GM21526 (cell line): Measurements from ENCODE around the gene ATP5PD.

Experiments used
- ATAC-seq: cut with Tn5 transposase; IDR thresholded peaks from one replicate; pipeline ENCODE4 v1.9.1; 2021; ENCODE audit warnings: moderate library complexity; ENCODE audit not compliant: unreplicated experiment, low FRiP score

ATP5PD gene

DNA sequence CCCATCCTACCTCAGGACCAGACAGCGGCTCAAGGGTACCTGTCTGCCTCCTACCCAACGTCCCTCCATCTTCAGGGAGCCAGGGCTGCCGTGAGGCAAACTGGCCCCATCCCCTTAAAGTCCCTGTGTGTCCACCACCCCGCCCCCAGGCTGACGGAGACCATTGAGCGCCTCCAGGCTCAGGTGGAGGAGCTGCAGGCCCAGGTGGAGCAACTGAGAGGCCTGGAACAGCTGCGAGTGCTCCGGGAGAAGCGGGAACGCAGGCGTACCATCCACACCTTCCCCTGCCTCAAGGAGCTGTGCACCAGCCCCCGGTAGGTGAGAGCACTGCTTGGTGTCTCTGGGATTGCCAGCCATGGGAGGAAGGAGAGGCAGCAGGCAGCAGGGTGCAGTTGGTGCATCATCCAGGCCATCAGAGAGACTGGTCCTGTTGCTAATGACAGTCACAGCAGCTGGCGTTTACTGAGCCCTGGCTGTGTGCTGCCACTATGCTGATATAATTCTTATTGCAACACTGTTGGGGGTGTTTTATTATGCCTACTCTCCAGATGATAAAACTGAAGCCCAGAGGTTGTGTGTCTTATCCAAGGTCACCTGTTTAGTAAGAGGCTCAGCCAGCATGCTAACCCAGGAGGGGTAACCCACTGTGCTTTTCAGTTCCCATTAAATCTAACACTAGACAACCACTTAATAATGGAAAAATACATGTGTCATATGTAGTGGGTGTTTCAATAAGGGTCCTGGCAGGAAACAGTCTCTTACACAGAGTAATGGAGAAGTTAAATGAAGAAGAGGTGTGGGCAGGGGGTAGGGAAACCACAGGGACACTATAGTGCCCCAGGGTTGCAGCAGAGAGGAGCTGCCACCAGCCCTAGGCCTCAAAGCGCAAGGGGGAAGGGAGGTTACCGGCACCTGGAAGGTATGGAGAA, 44.6 kb downstream of the ATP5PD start:
- ATAC-seq: no peak

DNA sequence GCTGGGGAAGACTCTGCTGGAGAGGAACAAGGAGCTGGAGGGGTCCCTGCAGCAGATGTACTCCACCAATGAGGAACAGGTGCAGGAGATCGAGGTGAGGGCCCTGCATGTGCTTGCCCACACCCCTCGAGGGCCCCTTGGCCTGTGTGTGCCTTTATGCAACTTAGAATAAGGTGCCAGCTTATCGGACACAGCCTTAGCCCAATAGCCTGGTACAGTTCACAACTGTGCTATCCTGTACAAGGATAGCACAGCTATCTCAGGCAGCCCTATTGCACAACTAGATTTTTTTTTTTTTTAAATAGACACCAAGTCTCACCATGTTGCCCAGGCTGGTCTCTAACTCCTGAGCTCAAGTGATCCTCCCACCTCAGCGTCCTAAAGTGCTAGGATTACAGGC, 47.2 kb downstream of the ATP5PD start:
- ATAC-seq: no peak

DNA sequence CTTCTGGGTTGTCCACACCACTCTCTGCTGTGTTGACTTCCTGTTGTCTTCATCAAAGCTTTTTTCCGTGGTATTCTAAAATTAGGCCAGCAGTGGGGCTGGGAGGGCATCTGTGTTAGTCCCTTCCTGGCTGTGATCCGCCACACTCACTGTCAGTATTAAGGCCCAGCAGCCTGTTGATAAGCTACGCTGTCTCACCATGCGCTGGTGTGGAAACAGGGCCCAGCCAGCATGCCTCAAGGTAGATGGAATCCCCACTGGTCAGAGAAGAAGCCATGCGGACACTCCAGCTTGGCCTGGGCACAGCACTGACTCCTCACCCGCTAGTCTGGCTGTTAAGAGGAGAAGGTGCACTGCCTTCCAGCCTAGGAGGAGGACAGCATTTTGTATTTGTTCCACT, 48.0 kb downstream of the ATP5PD start:
- no peak for ATAC-seq

DNA sequence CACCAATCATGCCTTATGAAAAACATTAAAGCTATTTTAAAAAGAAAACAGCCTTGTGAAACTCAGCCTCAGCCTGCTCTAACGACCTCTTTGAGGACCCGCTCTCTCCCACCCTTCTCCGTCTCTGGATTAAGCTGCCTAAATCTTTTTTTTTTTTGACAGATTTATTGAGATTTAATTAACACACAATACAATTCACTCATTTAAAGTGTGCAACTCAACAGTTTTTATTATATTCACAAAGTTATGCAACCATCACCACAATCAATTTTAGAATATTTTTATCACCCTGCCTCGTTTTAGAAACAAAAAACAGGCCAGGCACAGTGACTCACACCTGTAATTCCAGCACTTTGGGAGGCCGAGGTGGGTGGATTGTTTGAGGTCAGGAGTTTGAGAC, 50.9 kb downstream of the ATP5PD start:
- ATAC-seq: no peak

DNA sequence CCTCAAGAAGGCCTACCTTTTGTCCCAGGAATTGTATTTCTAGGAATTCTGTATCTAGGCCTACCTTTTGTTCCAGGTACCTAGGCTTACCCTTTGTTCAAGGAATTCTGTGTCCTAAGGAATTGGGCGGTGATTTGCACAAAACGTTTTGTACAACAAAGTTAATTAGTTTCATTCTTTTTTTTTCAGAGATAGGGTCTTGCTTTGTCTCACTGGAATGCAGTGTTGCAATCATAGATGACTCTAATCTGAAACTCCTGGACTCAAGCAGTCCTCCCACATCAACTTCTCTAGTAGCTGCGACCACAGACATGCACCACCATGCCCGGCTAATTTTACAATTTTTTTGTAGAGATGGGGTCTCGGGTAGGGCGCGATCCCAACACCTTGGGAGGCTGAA, 52.3 kb downstream of the ATP5PD start:
- no peak for ATAC-seq

DNA sequence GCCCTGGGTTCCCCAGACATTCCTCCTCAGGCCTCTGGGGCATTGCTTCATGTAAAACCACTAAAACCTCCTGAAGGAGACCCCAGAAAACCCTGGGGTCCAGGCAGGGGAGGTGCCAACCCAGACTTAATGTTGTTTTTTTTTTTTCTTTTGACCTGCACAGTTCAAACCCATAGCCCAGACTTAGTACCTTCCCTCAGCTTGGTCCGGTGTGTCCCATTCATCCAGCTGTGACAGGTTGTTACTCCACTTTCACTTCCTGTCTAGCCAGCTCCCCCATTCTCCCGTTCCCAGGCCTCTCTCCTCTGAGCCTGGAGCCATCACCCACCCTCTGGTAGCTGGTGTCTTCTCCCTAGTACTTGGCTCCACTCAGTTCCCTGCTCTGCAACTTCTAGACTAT, 54.5 kb downstream of the ATP5PD start:
- no peak for ATAC-seq

DNA sequence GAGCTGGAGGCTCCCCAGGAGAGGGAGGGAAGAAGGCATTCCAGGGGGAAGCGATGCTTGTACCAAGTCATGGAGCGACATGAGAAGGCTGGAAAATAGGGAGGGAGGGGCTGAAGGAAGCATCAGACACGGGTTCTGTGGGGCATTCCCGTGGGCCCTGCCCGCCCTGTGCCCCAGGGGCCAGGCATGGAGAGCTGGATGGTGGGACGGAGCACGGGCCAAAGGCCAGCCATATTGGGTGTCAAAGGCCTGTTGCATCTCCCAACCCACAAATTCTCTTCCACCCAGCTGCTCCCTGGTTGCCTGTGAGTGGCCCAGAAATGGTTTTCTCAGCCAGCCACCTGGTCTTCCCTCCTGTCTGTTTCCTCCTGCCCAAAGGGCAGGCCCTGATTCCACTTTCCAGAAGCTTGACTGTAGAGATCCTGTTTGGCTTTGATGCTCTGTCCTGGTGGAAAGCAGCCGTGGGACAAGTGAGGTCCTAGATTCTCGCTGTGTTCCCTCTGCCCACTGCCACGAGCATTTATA, 56.1 kb downstream of the ATP5PD start:
- no peak for ATAC-seq
